Measurements from ENCODE around the gene KANTR.
"Not testable (repeated sequence)": the region's sequence is repeated elsewhere in the genome, so short reads cannot be mapped to it uniquely, and the experiment has no call there.

The KANTR gene

GRCh38 chrX:53128097-53128749 is 34.3 kb downstream of the KANTR start:
- no peak for DNase-seq (ENCODE audit: low read depth in 2 of 2)

- DNase-seq (ENCODE audit: low read depth in 2 of 2), result no peak
Measured at GRCh38 chrX:53133400-53133799, 39.5 kb downstream of the KANTR start.

GRCh38 chrX:53135581-53135980 is 41.6 kb downstream of the KANTR start:
- DNase-seq (ENCODE audit: low read depth in 2 of 2), result no peak

- DNase-seq (ENCODE audit: low read depth in 2 of 2), result no peak
Measured at GRCh38 chrX:53153581-53153980, 59.6 kb downstream of the KANTR start.

- DNase-seq (ENCODE audit: low read depth in 2 of 2), result no peak
Measured at GRCh38 chrX:53155512-53156206, 61.7 kb downstream of the KANTR start.

GRCh38 chrX:53156207-53156596 is 62.3 kb downstream of the KANTR start:
- DNase-seq (ENCODE audit: low read depth in 2 of 2), result no peak

GRCh38 chrX:53159184-53159583 is 65.2 kb downstream of the KANTR start:
- no peak for DNase-seq (ENCODE audit: low read depth in 2 of 2)

- DNase-seq (ENCODE audit: low read depth in 2 of 2), result no peak
Measured at GRCh38 chrX:53160297-53160983, 66.5 kb downstream of the KANTR start.

GRCh38 chrX:53163436-53163835 is 69.5 kb downstream of the KANTR start:
- DNase-seq (ENCODE audit: low read depth in 2 of 2), result no peak

GRCh38 chrX:53164566-53164965 is 70.6 kb downstream of the KANTR start:
- not testable (repeated sequence) for DNase-seq (ENCODE audit: low read depth in 2 of 2)

GRCh38 chrX:53166103-53166502 is 72.2 kb downstream of the KANTR start:
- no peak for DNase-seq (ENCODE audit: low read depth in 2 of 2)

- DNase-seq (ENCODE audit: low read depth in 2 of 2), result no peak
Measured at GRCh38 chrX:53171356-53171755, 77.4 kb downstream of the KANTR start.

All from stimulated activated CD4-positive, alpha-beta T cell treated with anti-CD3 and anti-CD28 coated beads, Interleukin-15, amount 100 ng/mL, for 48 hours (primary cell).